Measurements from ENCODE around the gene NUDT19. TPM values are rescaled to one million over a fixed set of nuclear protein-coding genes. Genes with fewer than 3 reads are reported as not detected.
"Not testable (repeated sequence)": the region's sequence is repeated elsewhere in the genome, so short reads cannot be mapped to it uniquely, and the experiment has no call there.

Gene NUDT19
- total and polyA plus RNA-seq, 4 donors = 4.6 to 9.2 (median 6.6) TPM

- Histone ChIP-seq H3K27me3 (ENCODE audit: control insufficient read depth in 4 of 4, insufficient read depth in 4 of 4, low read length in 3 of 4) (no peaks in the 10 kb centered on the region), H3K27ac (ENCODE audit: low read depth in 1 of 2, low read length in 2 of 2) (no peak overlapping the region), H3K36me3 (ENCODE audit: control insufficient read depth in 4 of 4, insufficient read depth in 3 of 4, low read depth in 1 of 4, low read length in 3 of 4) (peaks cover 0 to 9% (median 4%) of the 10 kb centered on the region in 4 donors), H3K9me3 (ENCODE audit: control insufficient read depth in 4 of 4, low read length in 3 of 4) (no peaks in the 10 kb centered on the region), H3K9ac (ENCODE audit: low read depth in 1 of 2, low read length in 2 of 2) (no peak overlapping the region), H3K4me3 (ENCODE audit: low read depth in 1 of 3, low read length in 3 of 3) (no peak overlapping the region), H3K4me1 (ENCODE audit: control insufficient read depth in 4 of 4, insufficient read depth in 4 of 4, low read length in 3 of 4) (peaks cover 4 to 13% (median 8%) of the 10 kb centered on the region in 4 donors)
- DNase-seq (ENCODE audit: low spot score) = no peak
- 58% methylated on average over 8 of the region's 8 CpGs for WGBS
- no peak for TF ChIP-seq EGR1 (IDR thresholded peaks at IDR 0.05; ENCODE audit: low read depth in 2 of 2)
- no peak for TF ChIP-seq RAD21 (IDR thresholded peaks at IDR 0.05)
Measured at GRCh38 chr19:32651729-32652140, 39.9 kb upstream of the NUDT19 start.

- not testable (repeated sequence) for H3K27me3 ChIP-seq (ENCODE audit: control insufficient read depth in 4 of 4, insufficient read depth in 4 of 4, low read length in 3 of 4); H3K9me3 ChIP-seq (ENCODE audit: control insufficient read depth in 4 of 4, low read length in 3 of 4); H3K27ac ChIP-seq (ENCODE audit: low read depth in 1 of 2, low read length in 2 of 2); H3K36me3 ChIP-seq (ENCODE audit: control insufficient read depth in 4 of 4, insufficient read depth in 3 of 4, low read depth in 1 of 4, low read length in 3 of 4); DNase-seq (ENCODE audit: low spot score); H3K4me3 ChIP-seq (ENCODE audit: low read depth in 1 of 3, low read length in 3 of 3); H3K9ac ChIP-seq (ENCODE audit: low read depth in 1 of 2, low read length in 2 of 2)
- peaks cover 4 to 13% (median 8%) of the 10 kb centered on the region in 4 donors for H3K4me1 ChIP-seq (ENCODE audit: control insufficient read depth in 4 of 4, insufficient read depth in 4 of 4, low read length in 3 of 4)
- WGBS = 97% methylated on average over 13 of the region's 13 CpGs
Measured at GRCh38 chr19:32652331-32652730, 39.3 kb upstream of the NUDT19 start.

GRCh38 chr19:32652894-32653598, 38.6 kb upstream of the NUDT19 start:
- DNase-seq (ENCODE audit: low spot score) = peak; percentile 67
- Histone ChIP-seq H3K4me1 (ENCODE audit: control insufficient read depth in 4 of 4, insufficient read depth in 4 of 4, low read length in 3 of 4) (peaks cover 4 to 13% (median 8%) of the 10 kb centered on the region in 4 donors), H3K9me3 (ENCODE audit: control insufficient read depth in 4 of 4, low read length in 3 of 4) (no peaks in the 10 kb centered on the region), H3K36me3 (ENCODE audit: control insufficient read depth in 4 of 4, insufficient read depth in 3 of 4, low read depth in 1 of 4, low read length in 3 of 4) (peaks cover 0 to 6% (median 3%) of the 10 kb centered on the region in 4 donors), H3K27ac (ENCODE audit: low read depth in 1 of 2, low read length in 2 of 2) (peak overlapping the region in 1 of 2 donors; percentile 12), H3K4me3 (ENCODE audit: low read depth in 1 of 3, low read length in 3 of 3) (no peak overlapping the region), H3K9ac (ENCODE audit: low read depth in 1 of 2, low read length in 2 of 2) (no peak overlapping the region), H3K27me3 (ENCODE audit: control insufficient read depth in 4 of 4, insufficient read depth in 4 of 4, low read length in 3 of 4) (no peaks in the 10 kb centered on the region)
- peak; percentile 16 for TF ChIP-seq SP1 (IDR thresholded peaks at IDR 0.05)
- TF ChIP-seq RAD21 (IDR thresholded peaks at IDR 0.05) = peak; percentile 29 to 52
- TF ChIP-seq HNF4A (conservative IDR thresholded peaks at IDR 0.05) = peak; percentile 17 to 39
- TF ChIP-seq GABPA (IDR thresholded peaks at IDR 0.05 in 1 of 2, conservative IDR thresholded peaks at IDR 0.05 in 1 of 2) = no peak
- TF ChIP-seq YY1 (IDR thresholded peaks at IDR 0.05) = peak; percentile 40
- no peak for TF ChIP-seq FOXA1 (IDR thresholded peaks at IDR 0.05)
- TF ChIP-seq RXRA (IDR thresholded peaks at IDR 0.05) = peak; percentile 36 to 48
- TF ChIP-seq CTCF (IDR thresholded peaks at IDR 0.05; ENCODE audit: low read depth, low read length, missing input control) = no peak
- 24% methylated on average over 12 of the region's 12 CpGs for WGBS

GRCh38 chr19:32653599-32653915, 38.1 kb upstream of the NUDT19 start:
- peaks cover 4 to 13% (median 8%) of the 10 kb centered on the region in 4 donors for H3K4me1 ChIP-seq (ENCODE audit: control insufficient read depth in 4 of 4, insufficient read depth in 4 of 4, low read length in 3 of 4)
- H3K4me3 ChIP-seq (ENCODE audit: low read depth in 1 of 3, low read length in 3 of 3) = no peak overlapping the region
- no peak overlapping the region for H3K27ac ChIP-seq (ENCODE audit: low read depth in 1 of 2, low read length in 2 of 2)
- WGBS = 81% methylated on average over 15 of the region's 15 CpGs
- H3K27me3 ChIP-seq (ENCODE audit: control insufficient read depth in 4 of 4, insufficient read depth in 4 of 4, low read length in 3 of 4) = no peaks in the 10 kb centered on the region
- H3K9ac ChIP-seq (ENCODE audit: low read depth in 1 of 2, low read length in 2 of 2) = no peak overlapping the region
- DNase-seq (ENCODE audit: low spot score) = no peak
- no peaks in the 10 kb centered on the region for H3K9me3 ChIP-seq (ENCODE audit: control insufficient read depth in 4 of 4, low read length in 3 of 4)
- peaks cover 0 to 6% (median 3%) of the 10 kb centered on the region in 4 donors for H3K36me3 ChIP-seq (ENCODE audit: control insufficient read depth in 4 of 4, insufficient read depth in 3 of 4, low read depth in 1 of 4, low read length in 3 of 4)
- TF ChIP-seq HNF4A (conservative IDR thresholded peaks at IDR 0.05) (no peak), ZBTB33 (IDR thresholded peaks at IDR 0.05) (no peak), CTCF (IDR thresholded peaks at IDR 0.05; ENCODE audit: low read depth, low read length, missing input control) (no peak), REST (IDR thresholded peaks at IDR 0.05) (no peak), FOXA2 (IDR thresholded peaks at IDR 0.05) (no peak)

Measured in liver (tissue), 9 donors.